Thyroid gland (tissue), 4 donors: ENCODE results near the gene ILRUN. TPM values are rescaled to one million over a fixed set of nuclear protein-coding genes. Genes with fewer than 3 reads are reported as not detected.
"Not testable (repeated sequence)": the region's sequence is repeated elsewhere in the genome, so short reads cannot be mapped to it uniquely, and the experiment has no call there.

Source experiments
- DNase-seq, 2 donors: peaks; one replicate each; pipeline ENCODE4 v3.0.0-alpha.2; 2019
- H3K27ac ChIP-seq, 3 donors: fragments of 200-600 bp; sonication (generic); 1 replicate in 2 of 3; 2 replicates in 1 of 3; pipeline ENCODE4 v1.5.1; 2016 to 2019; ENCODE audit warnings: mild to moderate bottlenecking in 1 of 3, moderate library complexity in 1 of 3
- H3K27me3 ChIP-seq: fragments of 200-600 bp; sonication (generic); one replicate; pipeline ENCODE4 v1.5.1; 2019
- H3K36me3 ChIP-seq, 2 donors: fragments of 200-600 bp; sonication (generic); one replicate each; pipeline ENCODE4 v1.5.1; 2016 to 2019
- H3K4me1 ChIP-seq, 2 donors: fragments of 200-600 bp; sonication (generic); one replicate each; pipeline ENCODE4 v1.5.1; 2017 to 2019
- H3K4me3 ChIP-seq, 3 donors: fragments of 200-600 bp; sonication (generic); replicated peaks in 1 of 3; 1 replicate in 2 of 3; 2 replicates in 1 of 3; pipeline ENCODE4 v1.5.1; 2016; ENCODE audit warnings: mild to moderate bottlenecking in 1 of 3
- H3K9me3 ChIP-seq: fragments of 200-600 bp; sonication (generic); one replicate; pipeline ENCODE4 v1.5.1; 2017
- CTCF ChIP-seq, 6 experiments: fragments of 200-600 bp in 3 of 6; fragments of 450-650 bp in 3 of 6; sonication (generic) in 3 of 6; IDR thresholded peaks; one replicate each; pipeline ENCODE4 v1.5.1; 2016 to 2019; ENCODE audit warnings: antibody characterized with exemption in 6 of 6, mild to moderate bottlenecking in 2 of 6, inconsistent platforms in 1 of 6, moderate library complexity in 1 of 6
- POLR2A ChIP-seq, 2 donors: fragments of 450-650 bp; IDR thresholded peaks; one replicate each; pipeline ENCODE4 v1.6.1; 2017; ENCODE audit warnings: antibody characterized with exemption in 2 of 2, mild to moderate bottlenecking in 2 of 2, moderate library complexity in 1 of 2
- WGBS, 2 donors: methylation state at CpG; one replicate each; pipeline ENCODE4 v1.1.5; 2017; 5-methylcytosine and 5-hydroxymethylcytosine counted together
- intact Hi-C: fragments of 100-400 bp; cut with DNase I; formaldehyde crosslinking; loops from one replicate; pipeline ENCODE4 v1.15.1; 2023
- total RNA-seq, 4 donors: library from RNA; depleted of rRNA; stranded (reverse); fragments of >200 nt; gene quantifications; one replicate each; pipeline ENCODE4 v1.2.3, GENCODE V29; 2016

ILRUN gene
- total RNA-seq, result 100 to 1,000 TPM in 1 of 4 donors, 10 to 100 TPM in 3; 76.5 to 107 (median 89.0) TPM

- Histone ChIP-seq H3K36me3 (no peaks in the 10 kb centered on the region), H3K9me3 (no peaks in the 10 kb centered on the region), H3K4me3 (peak within 1 kb of the TSS; percentile 18 to 90 (median 76)), H3K27ac (peak within 1 kb of the TSS; percentile 62 to 96 (median 89)), H3K27me3 (no peaks in the 10 kb centered on the region), H3K4me1 (peaks cover 33 to 36% of the 10 kb centered on the region in 2 donors)
- 7 to 23% methylated on average over 12 to 29 of the region's 49 CpGs for WGBS, 2 donors
- intact Hi-C loops, result loop anchor here (5.0 kb wide), 1 partner anchor 40 kb away; no protein-coding TSS in a partner anchor
- DNase-seq, result peak; percentile 93 to 96
- TF ChIP-seq POLR2A (IDR thresholded peaks at IDR 0.05) (peak; percentile 35 to 86), CTCF (IDR thresholded peaks at IDR 0.05) (no peak)
Measured at GRCh38 chr6:34696739-34697543, at the start of gene ILRUN. ILRUN (minus strand) TSS chr6:34696767; CDS start chr6:34696603, 164 bp downstream.

- H3K4me1 ChIP-seq, result no peaks in the 10 kb centered on the region
- intact Hi-C loops, result no loop called here
- H3K9me3 ChIP-seq, result no peaks in the 10 kb centered on the region
- TF ChIP-seq POLR2A (IDR thresholded peaks at IDR 0.05) (no peak), CTCF (IDR thresholded peaks at IDR 0.05) (no peak)
- 83 to 88% methylated on average over 10 of the region's 10 CpGs for WGBS, 2 donors
- DNase-seq, result no peak
- H3K36me3 ChIP-seq, result no peaks in the 10 kb centered on the region
- H3K27me3 ChIP-seq, result no peaks in the 10 kb centered on the region
- no peak overlapping the region for H3K27ac ChIP-seq
- H3K4me3 ChIP-seq, result no peak overlapping the region
Measured at GRCh38 chr6:34745277-34746103, 48.9 kb upstream of the ILRUN start.

DNA sequence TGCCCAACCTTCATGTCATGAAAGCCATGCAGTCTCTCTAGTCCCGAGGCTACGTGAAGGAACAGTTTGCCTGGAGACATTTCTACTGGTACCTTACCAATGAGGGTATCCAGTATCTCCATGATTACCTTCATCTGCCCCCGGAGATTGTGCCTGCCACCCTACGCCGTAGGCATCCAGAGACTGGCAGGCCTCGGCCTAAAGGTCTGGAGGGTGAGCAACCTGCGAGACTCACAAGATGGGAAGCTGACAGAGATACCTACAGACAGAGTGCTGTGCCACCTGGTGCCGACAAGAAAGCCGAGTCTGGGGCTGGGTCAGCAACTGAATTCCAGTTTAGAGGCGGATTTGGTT is 47.7 kb upstream of the ILRUN start:
- 92 to 96% methylated on average over 10 of the region's 10 CpGs for WGBS, 2 donors
- H3K9me3 ChIP-seq, intact Hi-C loops, H3K4me1 ChIP-seq, H3K27ac ChIP-seq, H3K4me3 ChIP-seq, H3K36me3 ChIP-seq, H3K27me3 ChIP-seq, DNase-seq: not testable (repeated sequence)

- intact Hi-C loops, result no loop called here
Measured at GRCh38 chr6:34743625-34744293, 47.2 kb upstream of the ILRUN start.

More at GRCh38 chr6:34743625-34744293, 47.2 kb upstream of the ILRUN start:
- no peak for DNase-seq
- 81 to 82% methylated on average over 7 of the region's 7 CpGs for WGBS, 2 donors
- no peaks in the 10 kb centered on the region for H3K27me3 ChIP-seq
- H3K36me3 ChIP-seq, result no peaks in the 10 kb centered on the region
- H3K4me1 ChIP-seq, result no peaks in the 10 kb centered on the region
- TF ChIP-seq POLR2A (IDR thresholded peaks at IDR 0.05), result no peak
- TF ChIP-seq CTCF (IDR thresholded peaks at IDR 0.05), result no peak
- H3K4me3 ChIP-seq, result no peak overlapping the region
- H3K27ac ChIP-seq, result no peak overlapping the region
- H3K9me3 ChIP-seq, result no peaks in the 10 kb centered on the region
